ENCODE measurements around the gene CFAP91.

DNA sequence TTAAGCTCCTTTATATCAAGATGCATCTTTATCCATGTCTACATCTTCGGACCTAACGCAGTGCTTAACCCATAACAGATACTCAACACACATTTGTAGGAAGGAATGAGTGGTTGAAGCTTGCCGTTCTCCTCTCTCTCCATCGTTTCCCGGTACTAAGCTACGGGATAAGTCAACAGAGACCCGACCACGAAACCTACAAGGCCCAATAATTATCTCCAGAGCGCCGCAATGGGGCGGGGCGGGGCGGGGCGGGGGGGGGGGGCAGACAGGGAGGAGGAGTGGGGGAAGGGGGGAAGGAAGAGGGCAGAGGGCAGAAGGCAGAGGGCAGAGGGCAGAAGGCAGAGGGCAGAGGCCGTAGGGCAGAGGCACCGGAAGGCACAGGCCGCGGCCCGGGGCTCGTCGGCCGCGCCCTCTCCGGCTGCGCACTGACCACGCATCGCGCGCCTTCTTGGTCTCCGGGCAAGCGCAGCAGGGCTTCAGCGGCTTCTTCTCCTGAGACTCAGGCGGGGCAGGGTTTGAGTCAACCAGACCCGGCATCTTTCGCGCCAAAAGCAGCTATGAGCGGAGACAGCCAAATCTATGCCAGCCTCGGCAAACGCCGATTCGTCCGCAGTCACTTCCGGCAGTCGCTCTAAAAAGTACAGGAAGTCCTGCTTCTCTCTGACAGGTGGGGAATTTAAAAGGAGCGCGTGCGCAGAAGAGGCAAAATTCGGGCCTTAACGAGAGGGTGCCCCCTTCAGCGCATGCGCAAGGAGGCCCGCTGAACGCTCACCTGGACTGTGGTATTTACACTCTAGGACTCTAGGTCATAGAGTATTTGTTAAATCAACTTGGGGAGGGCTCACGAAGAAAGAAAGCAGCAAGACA, 25.8 kb upstream of the CFAP91 start, which contains the start of gene COX17:
- TF ChIP-seq, protein P1, sequence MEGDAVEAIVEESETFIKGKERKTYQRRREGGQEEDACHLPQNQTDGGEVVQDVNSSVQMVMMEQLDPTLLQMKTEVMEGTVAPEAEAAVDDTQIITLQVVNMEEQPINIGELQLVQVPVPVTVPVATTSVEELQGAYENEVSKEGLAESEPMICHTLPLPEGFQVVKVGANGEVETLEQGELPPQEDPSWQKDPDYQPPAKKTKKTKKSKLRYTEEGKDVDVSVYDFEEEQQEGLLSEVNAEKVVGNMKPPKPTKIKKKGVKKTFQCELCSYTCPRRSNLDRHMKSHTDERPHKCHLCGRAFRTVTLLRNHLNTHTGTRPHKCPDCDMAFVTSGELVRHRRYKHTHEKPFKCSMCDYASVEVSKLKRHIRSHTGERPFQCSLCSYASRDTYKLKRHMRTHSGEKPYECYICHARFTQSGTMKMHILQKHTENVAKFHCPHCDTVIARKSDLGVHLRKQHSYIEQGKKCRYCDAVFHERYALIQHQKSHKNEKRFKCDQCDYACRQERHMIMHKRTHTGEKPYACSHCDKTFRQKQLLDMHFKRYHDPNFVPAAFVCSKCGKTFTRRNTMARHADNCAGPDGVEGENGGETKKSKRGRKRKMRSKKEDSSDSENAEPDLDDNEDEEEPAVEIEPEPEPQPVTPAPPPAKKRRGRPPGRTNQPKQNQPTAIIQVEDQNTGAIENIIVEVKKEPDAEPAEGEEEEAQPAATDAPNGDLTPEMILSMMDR (tag by site-specific recombination; IDR thresholded peaks at IDR 0.05) = no peak
- TF ChIP-seq KLF10 (tag by site-specific recombination; IDR thresholded peaks at IDR 0.05) (no peak), ZFP69B (tag by site-specific recombination; IDR thresholded peaks at IDR 0.05) (no peak), ZSCAN16 (tag by site-specific recombination; IDR thresholded peaks at IDR 0.05) (no peak), ZNF214 (tag by site-specific recombination; IDR thresholded peaks at IDR 0.05; ENCODE audit: borderline replicate concordance) (no peak)
